ENCODE results near the gene TEX264.
"Not testable (repeated sequence)": the region's sequence is repeated elsewhere in the genome, so short reads cannot be mapped to it uniquely, and the experiment has no call there.

The TEX264 gene

GRCh38 chr3:51652103-51652502 lies 18.9 kb upstream of the TEX264 start:
- H3K9ac ChIP-seq (ENCODE audit: low read length); H3K4ac ChIP-seq (ENCODE audit: low read depth in 1 of 2, low read length in 2 of 2); H2BK12ac ChIP-seq (ENCODE audit: low read length in 2 of 2); H4K8ac ChIP-seq (ENCODE audit: low read length); H4K91ac ChIP-seq (ENCODE audit: low read length); H3K27me3 ChIP-seq (ENCODE audit: control insufficient read depth in 1 of 2, insufficient read depth in 1 of 2, low read length in 2 of 2); H2BK120ac ChIP-seq (ENCODE audit: low read depth, low read length); H2AK5ac ChIP-seq (ENCODE audit: low read length, severe bottlenecking); H3K4me2 ChIP-seq (ENCODE audit: low read length, poor library complexity, severe bottlenecking); DNase-seq; H3K27ac ChIP-seq (ENCODE audit: low read length, poor library complexity, severe bottlenecking); H3K14ac ChIP-seq (ENCODE audit: low read length in 2 of 2); H3K23ac ChIP-seq (ENCODE audit: low read length in 2 of 2); H3K4me3 ChIP-seq (ENCODE audit: insufficient read depth in 1 of 2, low read depth in 1 of 2, low read length in 2 of 2); H2BK15ac ChIP-seq (ENCODE audit: low read depth, poor library complexity, severe bottlenecking); H3K18ac ChIP-seq (ENCODE audit: low read depth in 1 of 2, low read length in 2 of 2); H3K9me3 ChIP-seq (ENCODE audit: control insufficient read depth, low read length); H2BK5ac ChIP-seq (ENCODE audit: low read depth, low read length, poor library complexity, severe bottlenecking); H2AFZ ChIP-seq (ENCODE audit: low read depth, low read length); H3K4me1 ChIP-seq (ENCODE audit: control insufficient read depth, insufficient read depth, low read depth, low read length); H3K79me1 ChIP-seq (replicated peaks; ENCODE audit: low read length, poor library complexity, severe bottlenecking): not testable (repeated sequence)
- peaks cover 23 to 36% of the 10 kb centered on the region in 2 experiments for H3K36me3 ChIP-seq (ENCODE audit: control insufficient read depth in 1 of 2, insufficient read depth in 2 of 2, low read depth in 1 of 2, low read length in 2 of 2)
- 99% methylated on average over 2 of the region's 2 CpGs for WGBS

GRCh38 chr3:51653409-51653808 lies 17.6 kb upstream of the TEX264 start:
- 100% methylated on average over 1 of the region's 2 CpGs for WGBS

GRCh38 chr3:51657234-51657633 lies 13.8 kb upstream of the TEX264 start:
- H3K27ac ChIP-seq (ENCODE audit: low read length, poor library complexity, severe bottlenecking), result no peak overlapping the region
- no peaks in the 10 kb centered on the region for H3K9me3 ChIP-seq (ENCODE audit: control insufficient read depth, low read length)
- H3K18ac ChIP-seq (ENCODE audit: low read depth in 1 of 2, low read length in 2 of 2), result no peak overlapping the region
- WGBS, result 100% methylated on average over 2 of the region's 3 CpGs
- no peak overlapping the region for H3K9ac ChIP-seq (ENCODE audit: low read length)
- no peak overlapping the region for H2AK5ac ChIP-seq (ENCODE audit: low read length, severe bottlenecking)
- H3K27me3 ChIP-seq (ENCODE audit: control insufficient read depth in 1 of 2, insufficient read depth in 1 of 2, low read length in 2 of 2), result no peaks in the 10 kb centered on the region
- H2BK12ac ChIP-seq (ENCODE audit: low read length in 2 of 2), result no peak overlapping the region
- H2BK120ac ChIP-seq (ENCODE audit: low read depth, low read length), result no peak overlapping the region
- DNase-seq, result no peak
- no peaks in the 10 kb centered on the region for H3K4me1 ChIP-seq (ENCODE audit: control insufficient read depth, insufficient read depth, low read depth, low read length)
- H2BK5ac ChIP-seq (ENCODE audit: low read depth, low read length, poor library complexity, severe bottlenecking), result no peak overlapping the region
- no peak overlapping the region for H4K8ac ChIP-seq (ENCODE audit: low read length)
- H3K4me3 ChIP-seq (ENCODE audit: insufficient read depth in 1 of 2, low read depth in 1 of 2, low read length in 2 of 2), result no peak overlapping the region
- H3K79me1 ChIP-seq (replicated peaks; ENCODE audit: low read length, poor library complexity, severe bottlenecking), result no peaks in the 10 kb centered on the region
- no peak overlapping the region for H2BK15ac ChIP-seq (ENCODE audit: low read depth, poor library complexity, severe bottlenecking)
- no peak overlapping the region for H3K4me2 ChIP-seq (ENCODE audit: low read length, poor library complexity, severe bottlenecking)
- H3K36me3 ChIP-seq (ENCODE audit: control insufficient read depth in 1 of 2, insufficient read depth in 2 of 2, low read depth in 1 of 2, low read length in 2 of 2), result peaks cover 28 to 61% of the 10 kb centered on the region in 2 experiments
- H2AFZ ChIP-seq (ENCODE audit: low read depth, low read length), result no peak overlapping the region
- no peak overlapping the region for H3K14ac ChIP-seq (ENCODE audit: low read length in 2 of 2)
- H4K91ac ChIP-seq (ENCODE audit: low read length), result no peak overlapping the region
- H3K23ac ChIP-seq (ENCODE audit: low read length in 2 of 2), result no peak overlapping the region
- no peak overlapping the region for H3K4ac ChIP-seq (ENCODE audit: low read depth in 1 of 2, low read length in 2 of 2)

More at GRCh38 chr3:51653409-51653808, 17.6 kb upstream of the TEX264 start:
- not testable (repeated sequence) for H3K27me3 ChIP-seq (ENCODE audit: control insufficient read depth in 1 of 2, insufficient read depth in 1 of 2, low read length in 2 of 2); H3K9me3 ChIP-seq (ENCODE audit: control insufficient read depth, low read length); H3K4ac ChIP-seq (ENCODE audit: low read depth in 1 of 2, low read length in 2 of 2); H3K4me1 ChIP-seq (ENCODE audit: control insufficient read depth, insufficient read depth, low read depth, low read length); H3K27ac ChIP-seq (ENCODE audit: low read length, poor library complexity, severe bottlenecking); H3K23ac ChIP-seq (ENCODE audit: low read length in 2 of 2); H2AFZ ChIP-seq (ENCODE audit: low read depth, low read length); H2BK120ac ChIP-seq (ENCODE audit: low read depth, low read length); H2BK12ac ChIP-seq (ENCODE audit: low read length in 2 of 2); H3K9ac ChIP-seq (ENCODE audit: low read length); H3K4me3 ChIP-seq (ENCODE audit: insufficient read depth in 1 of 2, low read depth in 1 of 2, low read length in 2 of 2); DNase-seq; H4K8ac ChIP-seq (ENCODE audit: low read length); H2BK15ac ChIP-seq (ENCODE audit: low read depth, poor library complexity, severe bottlenecking); H4K91ac ChIP-seq (ENCODE audit: low read length); H3K18ac ChIP-seq (ENCODE audit: low read depth in 1 of 2, low read length in 2 of 2); H2AK5ac ChIP-seq (ENCODE audit: low read length, severe bottlenecking); H2BK5ac ChIP-seq (ENCODE audit: low read depth, low read length, poor library complexity, severe bottlenecking); H3K14ac ChIP-seq (ENCODE audit: low read length in 2 of 2); H3K4me2 ChIP-seq (ENCODE audit: low read length, poor library complexity, severe bottlenecking); H3K79me1 ChIP-seq (replicated peaks; ENCODE audit: low read length, poor library complexity, severe bottlenecking)
- peaks cover 17 to 36% of the 10 kb centered on the region in 2 experiments for H3K36me3 ChIP-seq (ENCODE audit: control insufficient read depth in 1 of 2, insufficient read depth in 2 of 2, low read depth in 1 of 2, low read length in 2 of 2)

GRCh38 chr3:51659942-51660341 lies 11.1 kb upstream of the TEX264 start:
- H3K27ac ChIP-seq (ENCODE audit: low read length, poor library complexity, severe bottlenecking), result no peak overlapping the region
- no peak overlapping the region for H3K23ac ChIP-seq (ENCODE audit: low read length in 2 of 2)
- H3K4ac ChIP-seq (ENCODE audit: low read depth in 1 of 2, low read length in 2 of 2), result no peak overlapping the region
- no peak overlapping the region for H2BK15ac ChIP-seq (ENCODE audit: low read depth, poor library complexity, severe bottlenecking)
- H4K8ac ChIP-seq (ENCODE audit: low read length), result no peak overlapping the region
- H3K9me3 ChIP-seq (ENCODE audit: control insufficient read depth, low read length), result no peaks in the 10 kb centered on the region
- no peak overlapping the region for H3K4me3 ChIP-seq (ENCODE audit: insufficient read depth in 1 of 2, low read depth in 1 of 2, low read length in 2 of 2)
- no peak for DNase-seq
- no peak overlapping the region for H2BK12ac ChIP-seq (ENCODE audit: low read length in 2 of 2)
- no peak overlapping the region for H3K18ac ChIP-seq (ENCODE audit: low read depth in 1 of 2, low read length in 2 of 2)
- H4K91ac ChIP-seq (ENCODE audit: low read length), result no peak overlapping the region
- no peaks in the 10 kb centered on the region for H3K4me1 ChIP-seq (ENCODE audit: control insufficient read depth, insufficient read depth, low read depth, low read length)
- H2AFZ ChIP-seq (ENCODE audit: low read depth, low read length), result no peak overlapping the region
- no peak overlapping the region for H3K14ac ChIP-seq (ENCODE audit: low read length in 2 of 2)
- H2BK120ac ChIP-seq (ENCODE audit: low read depth, low read length), result no peak overlapping the region
- H3K9ac ChIP-seq (ENCODE audit: low read length), result no peak overlapping the region
- no peak overlapping the region for H2AK5ac ChIP-seq (ENCODE audit: low read length, severe bottlenecking)
- no peaks in the 10 kb centered on the region for H3K27me3 ChIP-seq (ENCODE audit: control insufficient read depth in 1 of 2, insufficient read depth in 1 of 2, low read length in 2 of 2)
- H3K36me3 ChIP-seq (ENCODE audit: control insufficient read depth in 1 of 2, insufficient read depth in 2 of 2, low read depth in 1 of 2, low read length in 2 of 2), result peaks cover 48 to 81% of the 10 kb centered on the region in 2 experiments
- no peak overlapping the region for H3K4me2 ChIP-seq (ENCODE audit: low read length, poor library complexity, severe bottlenecking)
- H2BK5ac ChIP-seq (ENCODE audit: low read depth, low read length, poor library complexity, severe bottlenecking), result no peak overlapping the region
- WGBS, result 99% methylated on average over 9 of the region's 9 CpGs
- H3K79me1 ChIP-seq (replicated peaks; ENCODE audit: low read length, poor library complexity, severe bottlenecking), result peaks cover 2% of the 10 kb centered on the region
